ENCODE data around the gene SOCS4. TPM values are rescaled to one million over a fixed set of nuclear protein-coding genes. Genes with fewer than 3 reads are reported as not detected.
A peak's percentile ranks its signal among the peaks of the same experiment; 100 is the strongest.

SOCS4 gene
- total RNA-seq, 4 donors from 2014 or later, result 6.4 to 17.3 (median 12.1) TPM

GRCh38 chr14:55065411-55065810 is 38.4 kb downstream of the SOCS4 start:
- TF ChIP-seq EP300 (IDR thresholded peaks at IDR 0.05; ENCODE audit: low read depth) (no peak), POLR2A (IDR thresholded peaks at IDR 0.05) (no peak), POLR2AphosphoS5 (IDR thresholded peaks at IDR 0.05) (no peak), CTCF (IDR thresholded peaks at IDR 0.05) (no peak)
- H3K36me3 ChIP-seq, result peaks cover 0 to 26% (median 10%) of the 10 kb centered on the region in 4 donors
- no peak overlapping the region for H3K4me3 ChIP-seq
- intact Hi-C loops (cut with DNase I; ENCODE audit: low total_unique reads) (no loop called here), in situ Hi-C loops (cut with MboI; ENCODE audit: low pct_ligation_motif_present in 1 of 4, low pct_unique_long_range_greater_than_20kb in 1 of 4, low sequenced_read_pairs in 3 of 4) (no loop called here)
- H3K27me3 ChIP-seq, result no peaks in the 10 kb centered on the region
- 69 to 79% methylated on average over 2 of the region's 2 CpGs for WGBS, 2 donors (ENCODE audit: low coverage in 1 of 2)
- no peaks in the 10 kb centered on the region for H3K9me3 ChIP-seq
- peaks cover 0 to 5% (median 0%) of the 10 kb centered on the region in 4 donors for H3K4me1 ChIP-seq
- peak overlapping the region in 1 of 4 donors; percentile 20 for H3K27ac ChIP-seq
- no peak for DNase-seq

GRCh38 chr14:55066223-55066622 is 39.2 kb downstream of the SOCS4 start:
- Histone ChIP-seq H3K9me3 (no peaks in the 10 kb centered on the region), H3K27me3 (no peaks in the 10 kb centered on the region), H3K4me1 (peaks cover 0 to 5% (median 4%) of the 10 kb centered on the region in 4 donors), H3K36me3 (peaks cover 0 to 26% (median 10%) of the 10 kb centered on the region in 4 donors), H3K27ac (no peak overlapping the region), H3K4me3 (no peak overlapping the region)
- intact Hi-C loops (cut with DNase I; ENCODE audit: low total_unique reads), result no loop called here
- DNase-seq, result no peak
- WGBS, 2 donors (ENCODE audit: low coverage in 1 of 2), result 88 to 89% methylated on average over 1 of the region's 1 CpG
- no peak for TF ChIP-seq POLR2A (IDR thresholded peaks at IDR 0.05)
- TF ChIP-seq CTCF (IDR thresholded peaks at IDR 0.05), result no peak
- TF ChIP-seq EP300 (IDR thresholded peaks at IDR 0.05; ENCODE audit: low read depth), result no peak
- no peak for TF ChIP-seq POLR2AphosphoS5 (IDR thresholded peaks at IDR 0.05)
- in situ Hi-C loops (cut with MboI; ENCODE audit: low pct_ligation_motif_present in 1 of 4, low pct_unique_long_range_greater_than_20kb in 1 of 4, low sequenced_read_pairs in 3 of 4), result no loop called here

- peaks cover 0 to 23% (median 6%) of the 10 kb centered on the region in 4 donors for H3K4me1 ChIP-seq
- no peak for TF ChIP-seq POLR2A (IDR thresholded peaks at IDR 0.05)
- peak in 1 of 3 donors; percentile 22 for TF ChIP-seq POLR2AphosphoS5 (IDR thresholded peaks at IDR 0.05)
- TF ChIP-seq CTCF (IDR thresholded peaks at IDR 0.05), result no peak
- peak overlapping the region in 2 of 4 donors; percentile 35 to 53 for H3K27ac ChIP-seq
- no peaks in the 10 kb centered on the region for H3K27me3 ChIP-seq
- WGBS, 2 donors (ENCODE audit: low coverage in 1 of 2), result 48 to 67% methylated on average over 4 of the region's 4 CpGs
- intact Hi-C loops (cut with DNase I; ENCODE audit: low total_unique reads) (no loop called here), in situ Hi-C loops (cut with MboI; ENCODE audit: low pct_ligation_motif_present in 1 of 4, low pct_unique_long_range_greater_than_20kb in 1 of 4, low sequenced_read_pairs in 3 of 4) (no loop called here)
- no peaks in the 10 kb centered on the region for H3K9me3 ChIP-seq
- DNase-seq, result no peak
- no peak overlapping the region for H3K4me3 ChIP-seq
- peaks cover 0 to under 1% (median 0%) of the 10 kb centered on the region in 4 donors for H3K36me3 ChIP-seq
Observed at GRCh38 chr14:55070981-55071411, 44.0 kb downstream of the SOCS4 start.

GRCh38 chr14:55071870-55072640 is 45.0 kb downstream of the SOCS4 start:
- Histone ChIP-seq H3K36me3 (no peaks in the 10 kb centered on the region), H3K4me3 (no peak overlapping the region), H3K27me3 (no peaks in the 10 kb centered on the region), H3K27ac (peak overlapping the region; percentile 23 to 53 (median 42)), H3K9me3 (no peaks in the 10 kb centered on the region), H3K4me1 (peaks cover 0 to 23% (median 7%) of the 10 kb centered on the region in 4 donors)
- intact Hi-C loops (cut with DNase I; ENCODE audit: low total_unique reads), result no loop called here
- in situ Hi-C loops (cut with MboI; ENCODE audit: low pct_ligation_motif_present in 1 of 4, low pct_unique_long_range_greater_than_20kb in 1 of 4, low sequenced_read_pairs in 3 of 4), result no loop called here
- WGBS, 2 donors (ENCODE audit: low coverage in 1 of 2), result 36 to 43% methylated on average over 10 of the region's 10 CpGs
- DNase-seq, result no peak
- TF ChIP-seq POLR2A (IDR thresholded peaks at IDR 0.05) (no peak), EP300 (IDR thresholded peaks at IDR 0.05; ENCODE audit: low read depth) (no peak), CTCF (IDR thresholded peaks at IDR 0.05) (no peak), POLR2AphosphoS5 (IDR thresholded peaks at IDR 0.05) (peak in 1 of 3 donors; percentile 56)

All from transverse colon (tissue), 4 donors.